H1 (cell line): ENCODE measurements around the gene PELI2. TPM values are rescaled to one million over a fixed set of nuclear protein-coding genes. Genes with fewer than 3 reads are reported as not detected.

Experiments
- CTCF ChIA-PET: fragments of 300-600 bp; sonication (Branson Sonifier 250); formaldehyde crosslinking; loops from one replicate; lab custom pipeline; 2021; ENCODE audit not compliant: partially characterized antibody; lab: Charles Lee
- POLR2A ChIA-PET: fragments of 300-600 bp; sonication (Branson Sonifier 250); formaldehyde crosslinking; loops from one replicate; lab custom pipeline; 2021; ENCODE audit warnings: inconsistent platforms; ENCODE audit not compliant: partially characterized antibody; lab: Charles Lee
- DNase-seq, 2 experiments: peaks; one replicate each; pipeline versions ENCODE4 v3.0.0 to v3.0.0-alpha.2; 2010 to 2022; ENCODE audit warnings: low spot score in 2 of 2, low read depth in 1 of 2, mixed read lengths in 1 of 2
- FAIRE-seq: peaks from 2 replicates; lab custom pipeline; 2011; peaks lifted over from hg19 to GRCh38; lab: Jason Lieb, UNC
- H2AFZ ChIP-seq: 2 replicates; pipeline ENCODE4 v1.8.1; 2012; ENCODE audit warnings: low read length, inconsistent platforms
- H2AK5ac ChIP-seq: 2 replicates; pipeline ENCODE4 v1.6.1; 2013; ENCODE audit warnings: low read depth, low read length
- H2BK120ac ChIP-seq: replicated peaks from 2 replicates; pipeline ENCODE3; 2013; ENCODE audit warnings: low read depth, low read length, inconsistent platforms
- H2BK12ac ChIP-seq: 2 replicates; pipeline ENCODE4 v1.6.1; 2013; ENCODE audit warnings: low read depth, low read length
- H2BK15ac ChIP-seq: 2 replicates; pipeline ENCODE4 v1.6.1; 2013; ENCODE audit warnings: low read length
- H2BK20ac ChIP-seq: 2 replicates; pipeline ENCODE4 v1.6.1; 2013; ENCODE audit warnings: low read length
- H2BK5ac ChIP-seq: 2 replicates; pipeline ENCODE4 v1.6.1; 2013; ENCODE audit warnings: low read depth, low read length
- H3K14ac ChIP-seq: 2 replicates; pipeline ENCODE4 v1.6.1; 2013; ENCODE audit warnings: inconsistent platforms; ENCODE audit not compliant: insufficient read length
- H3K18ac ChIP-seq: 2 replicates; pipeline ENCODE4 v1.6.1; 2013; ENCODE audit warnings: low read length; ENCODE audit errors: extremely low read depth
- H3K23ac ChIP-seq: 2 replicates; pipeline ENCODE4 v1.6.1; 2013; ENCODE audit warnings: inconsistent platforms; ENCODE audit not compliant: insufficient read length
- H3K23me2 ChIP-seq: 2 replicates; pipeline ENCODE4 v1.6.1; 2013; ENCODE audit warnings: low read depth, low read length
- H3K27ac ChIP-seq: 2 replicates; pipeline ENCODE4 v1.6.1; 2011; ENCODE audit warnings: low read depth, low read length, inconsistent platforms
- H3K27me3 ChIP-seq, 4 experiments: replicated peaks in 1 of 4; 1 replicate in 1 of 4; 2 replicates in 3 of 4; pipeline versions ENCODE4 v1.6.1 to v1.8.1; 2011 to 2013; ENCODE audit warnings: low read length in 3 of 4, mild to moderate bottlenecking in 3 of 4, inconsistent platforms in 2 of 4, mixed read lengths in 2 of 4, moderate library complexity in 1 of 4; ENCODE audit not compliant: control insufficient read depth in 3 of 4, insufficient read depth in 3 of 4; ENCODE audit errors: extremely low read depth in 1 of 4
- H3K36me3 ChIP-seq, 4 experiments: 2 replicates each; pipeline versions ENCODE4 v1.6.1 to v1.8.1; 2011 to 2013; ENCODE audit warnings: mild to moderate bottlenecking in 4 of 4, low read length in 3 of 4, moderate library complexity in 2 of 4, control low read depth in 1 of 4, inconsistent platforms in 1 of 4; ENCODE audit not compliant: insufficient read depth in 4 of 4, control insufficient read depth in 2 of 4
- H3K4ac ChIP-seq: replicated peaks from 2 replicates; pipeline ENCODE3; 2013; ENCODE audit warnings: low read length, low read depth, mixed read lengths, inconsistent platforms; ENCODE audit not compliant: insufficient read length
- H3K4me1 ChIP-seq, 4 experiments: replicated peaks in 1 of 4; 1 replicate in 1 of 4; 2 replicates in 3 of 4; pipeline versions ENCODE4 v1.6.1 to v1.8.1; 2011 to 2013; ENCODE audit warnings: low read length in 3 of 4, inconsistent platforms in 2 of 4, mixed read lengths in 1 of 4; ENCODE audit not compliant: insufficient read depth in 4 of 4, control insufficient read depth in 3 of 4
- H3K4me2 ChIP-seq, 2 experiments: 2 replicates each; pipeline versions ENCODE4 v1.6.1 to v1.8.1; 2011 to 2013; ENCODE audit warnings: low read depth in 2 of 2, low read length in 2 of 2, control low read depth in 1 of 2, inconsistent platforms in 1 of 2, mild to moderate bottlenecking in 1 of 2; ENCODE audit not compliant: insufficient read depth in 1 of 2
- H3K4me3 ChIP-seq, 4 experiments: fragments of 200-600, 300-600 bp in 1 of 4; sonication (generic), shearing (Covaris generic), sonication (Bioruptor Twin) in 1 of 4; 2 replicates each; pipeline versions ENCODE4 v1.5.1 to v1.8.1; 2011 to 2016; ENCODE audit warnings: low read length in 4 of 4, low read depth in 3 of 4, control low read depth in 2 of 4, inconsistent platforms in 2 of 4, mild to moderate bottlenecking in 2 of 4, mixed read lengths in 1 of 4, moderate library complexity in 1 of 4; ENCODE audit not compliant: insufficient read depth in 2 of 4; ENCODE audit errors: extremely low read depth in 1 of 4
- H3K56ac ChIP-seq: replicated peaks from 2 replicates; pipeline ENCODE3; 2013; ENCODE audit warnings: low read depth, mild to moderate bottlenecking, mixed read lengths, low read length, inconsistent platforms; ENCODE audit not compliant: insufficient read length
- H3K79me1 ChIP-seq: 2 replicates; pipeline ENCODE4 v1.6.1; 2013; ENCODE audit warnings: low read depth, low read length, control low read depth
- H3K79me2 ChIP-seq, 2 experiments: 2 replicates each; pipeline versions ENCODE4 v1.6.1 to v1.8.1; 2012 to 2013; ENCODE audit warnings: low read length in 2 of 2, mild to moderate bottlenecking in 2 of 2, inconsistent platforms in 1 of 2; ENCODE audit not compliant: insufficient read depth in 2 of 2, control insufficient read depth in 1 of 2
- H3K9ac ChIP-seq, 4 experiments: replicated peaks in 1 of 4; 1 replicate in 1 of 4; 2 replicates in 3 of 4; pipeline versions ENCODE4 v1.6.1 to v1.8.1; 2011 to 2013; ENCODE audit warnings: low read depth in 3 of 4, low read length in 3 of 4, control low read depth in 2 of 4, mild to moderate bottlenecking in 2 of 4, moderate library complexity in 2 of 4, inconsistent platforms in 1 of 4; ENCODE audit errors: extremely low read depth in 1 of 4
- H3K9me3 ChIP-seq, 2 experiments: 2 replicates each; pipeline versions ENCODE4 v1.6.1 to v1.8.1; 2012 to 2013; ENCODE audit warnings: mild to moderate bottlenecking in 2 of 2, moderate library complexity in 2 of 2, control low read depth in 1 of 2, inconsistent platforms in 1 of 2, low read depth in 1 of 2, low read length in 1 of 2, mixed read lengths in 1 of 2; ENCODE audit not compliant: insufficient read depth in 2 of 2
- H4K20me1 ChIP-seq, 2 experiments: replicated peaks in 1 of 2; 2 replicates each; pipeline versions ENCODE3 to v1.8.1; 2011 to 2013; ENCODE audit warnings: inconsistent platforms in 2 of 2, low read length in 2 of 2, mild to moderate bottlenecking in 1 of 2; ENCODE audit not compliant: insufficient read depth in 2 of 2, control insufficient read depth in 1 of 2
- H4K5ac ChIP-seq: 2 replicates; pipeline ENCODE4 v1.6.1; 2013; ENCODE audit warnings: low read length, low read depth, mixed read lengths, inconsistent platforms; ENCODE audit not compliant: insufficient read length
- H4K8ac ChIP-seq: 2 replicates; pipeline ENCODE4 v1.8.0; 2013; ENCODE audit warnings: mild to moderate bottlenecking, moderate library complexity, low read length, inconsistent platforms; ENCODE audit not compliant: insufficient read depth; ENCODE audit errors: extremely low read depth
- H4K91ac ChIP-seq: replicated peaks from 2 replicates; pipeline ENCODE3; 2013; ENCODE audit warnings: low read length, mixed read lengths, inconsistent platforms; ENCODE audit not compliant: insufficient read length
- ASH2L ChIP-seq: fragments of 200-600, 300-600 bp; sonication (generic); IDR thresholded peaks from one replicate; pipeline ENCODE4 v1.7.1; 2017; ENCODE audit warnings: low read length
- ATF2 ChIP-seq: IDR thresholded peaks from 2 replicates; pipeline ENCODE4 v1.6.1; 2012; ENCODE audit warnings: low read length, inconsistent platforms
- BRCA1 ChIP-seq: IDR thresholded peaks from 2 replicates; pipeline ENCODE4 v1.6.1; 2012; ENCODE audit warnings: low read depth, low read length, improper control_type of control experiment
- GABPA ChIP-seq: IDR thresholded peaks from 2 replicates; pipeline ENCODE4 v1.6.1; 2011; ENCODE audit warnings: mild to moderate bottlenecking, low read length, moderate library complexity, borderline replicate concordance; ENCODE audit not compliant: insufficient read depth
- NANOG ChIP-seq: IDR thresholded peaks from 2 replicates; pipeline ENCODE4 v1.6.1; 2011; ENCODE audit warnings: low read length, low read depth, mild to moderate bottlenecking, inconsistent platforms; ENCODE audit not compliant: insufficient read depth, poor library complexity, severe bottlenecking
- PHF8 ChIP-seq: fragments of 200-600 bp; sonication (generic); conservative IDR thresholded peaks from 2 replicates; pipeline ENCODE4 v1.7.1; 2012; ENCODE audit warnings: low read depth, mild to moderate bottlenecking, inconsistent platforms, low read length, moderate library complexity
- POU5F1 ChIP-seq: IDR thresholded peaks from 2 replicates; pipeline ENCODE4 v1.6.1; 2011; ENCODE audit warnings: low read depth, mild to moderate bottlenecking, low read length, moderate library complexity
- RBBP5 ChIP-seq: IDR thresholded peaks from 2 replicates; pipeline ENCODE4 v1.7.1; 2012; ENCODE audit warnings: low read depth, mild to moderate bottlenecking, inconsistent platforms, low read length, moderate library complexity, borderline replicate concordance
- RXRA ChIP-seq: IDR thresholded peaks from 2 replicates; pipeline ENCODE4 v1.6.1; 2011; ENCODE audit warnings: low read depth, mild to moderate bottlenecking, low read length, moderate library complexity; ENCODE audit not compliant: insufficient read depth
- SP2 ChIP-seq: IDR thresholded peaks from 2 replicates; pipeline ENCODE4 v1.6.1; 2012; ENCODE audit warnings: mild to moderate bottlenecking, low read length, inconsistent platforms
- SUZ12 ChIP-seq: fragments of 200-600 bp; sonication (generic); IDR thresholded peaks from 2 replicates; pipeline ENCODE4 v1.6.1; 2012; ENCODE audit warnings: mild to moderate bottlenecking, inconsistent platforms, low read length, moderate library complexity, mixed read lengths
- WGBS, 2 experiments: shearing (Covaris generic) in 1 of 2; methylation state at CpG; one replicate each; pipeline versions ENCODE4 v1.1.6 to v1.1.7; 2013 to 2015; ENCODE audit warnings: low lambda C conversion rate in 2 of 2, mixed read lengths in 2 of 2, inconsistent platforms in 1 of 2, low coverage in 1 of 2, missing lambda C conversion rate in 1 of 2; ENCODE audit not compliant: insufficient replicate concordance in 2 of 2, insufficient coverage in 1 of 2, insufficient read length in 1 of 2; ENCODE audit errors: extremely low coverage in 1 of 2, missing lambda C conversion rate in 1 of 2; 5-methylcytosine and 5-hydroxymethylcytosine counted together
- polyA plus RNA-seq, 7 experiments: library from polyadenylated mRNA; depleted of rRNA in 3 of 7; stranded (reverse) in 5 of 7; unstranded in 2 of 7; fragments of >200 nt in 5 of 7; fragments of 200-250 nt in 2 of 7; gene quantifications; 1 replicate in 5 of 7; 2 replicates in 1 of 7; 4 replicates in 1 of 7; pipeline versions ENCODE4 v1.2.1 to v1.2.3, GENCODE V29; 2011 to 2013; ENCODE audit warnings: missing spikeins in 2 of 7, mixed read lengths in 2 of 7
- total RNA-seq: library from RNA; stranded (reverse); fragmentation: NEBNext Ultra II Directional; extraction: Animal tissue kit (Norgen Biotek cat#: 25700); gene quantifications from 2 replicates; pipeline ENCODE4 v1.2.1, GENCODE V29; 2021

The PELI2 gene
- total and polyA plus RNA-seq, 2 of the 8 experiments (the other 6 are each of a cell fraction or from before 2014, with no cell fraction given) = 14.6 to 25.7 TPM

DNA sequence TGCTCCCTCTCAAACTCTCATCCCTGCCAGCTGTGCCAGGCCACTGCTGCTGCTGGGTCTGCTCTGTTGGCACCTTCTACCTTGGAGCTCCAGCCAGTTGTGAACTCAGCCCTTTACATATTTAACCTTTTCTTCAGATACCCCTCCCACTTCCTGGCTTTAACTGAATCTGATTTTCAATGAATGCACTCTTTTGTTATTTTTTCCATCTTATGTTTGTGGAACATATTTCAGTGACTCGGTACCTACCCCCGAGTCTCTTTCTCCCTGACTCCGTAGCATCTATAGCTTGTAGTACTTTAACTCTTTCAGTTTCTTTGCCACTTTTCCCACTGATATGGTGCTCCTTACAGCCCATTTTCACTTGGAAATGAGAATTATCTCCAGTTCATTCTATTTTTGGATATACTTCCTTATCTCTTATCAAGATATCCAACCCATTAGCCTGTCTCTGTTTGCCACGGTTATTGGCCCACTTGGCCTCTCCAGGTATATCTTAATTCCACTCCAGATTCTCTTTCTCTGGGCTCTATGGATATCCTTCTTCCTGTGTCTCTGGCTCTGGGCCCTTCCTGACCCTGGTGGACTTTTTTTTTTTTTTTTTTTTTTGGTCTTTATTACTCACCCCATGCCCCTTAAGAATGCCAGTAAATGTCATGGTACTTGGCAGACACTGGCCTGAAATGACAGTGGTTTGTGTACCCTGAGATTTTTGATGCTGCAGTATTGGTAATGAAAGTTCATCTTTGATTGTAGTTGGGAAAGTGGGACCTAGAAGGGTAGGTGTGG lies 62.7 kb downstream of the PELI2 start:
- Histone ChIP-seq H2BK12ac (no peak overlapping the region), H2BK120ac (no peak overlapping the region), H3K36me3 (no peaks in the 10 kb centered on the region), H3K9ac (no peak overlapping the region), H3K23ac (no peak overlapping the region), H4K20me1 (peaks cover 0 to 4% of the 10 kb centered on the region in 2 experiments), H4K91ac (no peak overlapping the region), H3K4ac (no peak overlapping the region), H3K4me1 (peaks cover 0 to 5% (median 0%) of the 10 kb centered on the region in 4 experiments; a peak in 2 of 7 replicates), H2BK20ac (no peak overlapping the region), H3K4me3 (no peak overlapping the region), H3K23me2 (no peaks in the 10 kb centered on the region), H3K27me3 (no peaks in the 10 kb centered on the region), H3K4me2 (no peak overlapping the region), H3K56ac (no peak overlapping the region), H2BK5ac (no peak overlapping the region), H4K5ac (no peak overlapping the region), H3K18ac (no peak overlapping the region), H2BK15ac (no peak overlapping the region), H3K79me1 (peaks cover 5% of the 10 kb centered on the region), H2AK5ac (no peak overlapping the region), H3K79me2 (peaks cover 0 to 3% of the 10 kb centered on the region in 2 experiments; a peak in 1 of 4 replicates), H4K8ac (no peak overlapping the region), H2AFZ (no peak overlapping the region), H3K14ac (no peak overlapping the region), H3K9me3 (no peaks in the 10 kb centered on the region), H3K27ac (no peak overlapping the region)
- ChIA-PET CTCF (no interaction called here), POLR2A (no interaction called here)
- DNase-seq (no peak), FAIRE-seq (no peak)
- WGBS, 2 experiments = 91% methylated on average over 4 of the region's 4 CpGs; no CpG with 5 or more reads in 1 of the 2 experiments
- TF ChIP-seq POU5F1 (no peak), RBBP5 (no peak), ATF2 (no peak), RXRA (no peak), SP2 (no peak), ASH2L (no peak), SUZ12 (no peak), GABPA (no peak), BRCA1 (no peak), NANOG (no peak), PHF8 (no peak)
